Panc1 (cell line): ENCODE results near the gene ORAI1.

Source experiments
- CTCF ChIP-seq: fragments of 450-650 bp; IDR thresholded peaks from 2 replicates; pipeline ENCODE4 v1.5.1; 2017; ENCODE audit warnings: mild to moderate bottlenecking
- REST ChIP-seq, 2 experiments: IDR thresholded peaks; 2 replicates each; pipeline ENCODE4 v1.6.1; 2011 to 2012; ENCODE audit warnings: low read depth in 2 of 2, control low read depth in 1 of 2, low read length in 1 of 2, mild to moderate bottlenecking in 1 of 2, moderate library complexity in 1 of 2; ENCODE audit not compliant: insufficient read depth in 1 of 2
- SIN3A ChIP-seq: IDR thresholded peaks from 2 replicates; pipeline ENCODE4 v1.6.1; 2012; ENCODE audit warnings: low read depth, mild to moderate bottlenecking, low read length, moderate library complexity, borderline replicate concordance; ENCODE audit not compliant: insufficient read depth
- TCF7L2 ChIP-seq: IDR thresholded peaks from 2 replicates; pipeline ENCODE4 v1.6.1; 2011; ENCODE audit warnings: mild to moderate bottlenecking, low read depth, low read length, inconsistent platforms

- no peak for TF ChIP-seq CTCF
- no peak for TF ChIP-seq TCF7L2
- TF ChIP-seq REST (IDR thresholded peaks at IDR 0.05; ENCODE audit: insufficient read depth in 1 of 2, low read depth in 2 of 2, low read length in 1 of 2), result no peak
- no peak for TF ChIP-seq SIN3A
These were observed 23.6 kb upstream of the ORAI1 start for GRCh38 chr12:121602766-121603165.
